ENCODE measurements around the gene IGSF1. TPM values are rescaled to one million over a fixed set of nuclear protein-coding genes. Genes with fewer than 3 reads are reported as not detected.
A peak's percentile ranks its signal among the peaks of the same experiment; 100 is the strongest.

Gene IGSF1
- total and polyA plus RNA-seq, 9 donors: 55.6 to 90.7 (median 75.1) TPM

DNA sequence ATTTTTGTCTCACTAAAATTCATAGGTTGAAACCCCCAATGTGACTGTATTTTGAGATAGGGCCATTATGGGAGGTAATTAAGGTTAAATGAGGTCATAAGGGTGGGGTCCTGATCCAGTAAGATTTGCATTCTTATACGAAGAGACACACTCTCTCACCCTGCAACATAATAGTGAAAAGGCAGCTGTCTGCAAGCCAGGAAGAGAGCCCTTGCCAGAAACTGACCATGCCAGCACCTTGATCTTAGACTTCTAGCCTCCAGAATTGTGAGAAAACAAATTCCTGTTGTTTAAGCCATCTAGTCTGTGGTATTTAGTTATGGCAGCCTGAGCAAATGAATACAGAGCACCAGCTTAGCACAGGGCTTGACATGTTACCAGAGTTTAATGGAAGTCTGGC, 17.5 kb upstream of the IGSF1 start:
- H3K9me3 ChIP-seq (replicated peaks; ENCODE audit: control insufficient read depth, low read depth, low read length): no peaks in the 10 kb centered on the region
- H3K4me3 ChIP-seq (ENCODE audit: low read length): no peak overlapping the region
- WGBS (ENCODE audit: insufficient coverage): no CpG with 5 or more reads among the region's 1 CpG
- no peaks in the 10 kb centered on the region for H3K36me3 ChIP-seq (ENCODE audit: control insufficient read depth, insufficient read depth, low read length)
- H3K27me3 ChIP-seq (ENCODE audit: control insufficient read depth, insufficient read depth, low read length): peaks cover 2% of the 10 kb centered on the region
- no peaks in the 10 kb centered on the region for H3K4me1 ChIP-seq (ENCODE audit: control insufficient read depth, insufficient read depth, low read length)
- DNase-seq: peak; percentile 7
- H3K27ac ChIP-seq (ENCODE audit: low read length): no peak overlapping the region

DNA sequence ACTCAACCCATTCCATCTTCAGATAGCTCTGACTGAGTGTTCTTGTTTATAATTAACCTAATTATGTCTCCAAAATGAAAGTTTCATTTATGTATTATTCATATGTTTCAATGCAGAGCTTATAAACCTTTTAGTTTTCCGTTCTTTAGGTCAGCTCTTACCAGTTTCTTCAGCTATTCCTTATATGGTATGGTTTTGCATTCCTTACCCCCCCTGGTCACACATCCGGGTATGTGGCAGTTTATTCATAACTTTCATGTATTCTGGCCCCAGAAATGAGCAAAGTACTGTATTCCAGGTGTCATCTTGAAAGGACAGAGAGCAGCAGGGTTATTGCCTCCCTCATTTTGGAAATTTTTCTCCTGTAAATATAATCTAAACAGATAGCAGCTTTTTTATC, 16.8 kb upstream of the IGSF1 start:
- H3K27ac ChIP-seq (ENCODE audit: low read length): no peak overlapping the region
- H3K4me1 ChIP-seq (ENCODE audit: control insufficient read depth, insufficient read depth, low read length): no peaks in the 10 kb centered on the region
- no peaks in the 10 kb centered on the region for H3K36me3 ChIP-seq (ENCODE audit: control insufficient read depth, insufficient read depth, low read length)
- no peak overlapping the region for H3K4me3 ChIP-seq (ENCODE audit: low read length)
- no peak for DNase-seq
- no CpG with 5 or more reads among the region's 2 CpGs for WGBS (ENCODE audit: insufficient coverage)
- no peaks in the 10 kb centered on the region for H3K9me3 ChIP-seq (replicated peaks; ENCODE audit: control insufficient read depth, low read depth, low read length)
- H3K27me3 ChIP-seq (ENCODE audit: control insufficient read depth, insufficient read depth, low read length): peaks cover 2% of the 10 kb centered on the region

DNA sequence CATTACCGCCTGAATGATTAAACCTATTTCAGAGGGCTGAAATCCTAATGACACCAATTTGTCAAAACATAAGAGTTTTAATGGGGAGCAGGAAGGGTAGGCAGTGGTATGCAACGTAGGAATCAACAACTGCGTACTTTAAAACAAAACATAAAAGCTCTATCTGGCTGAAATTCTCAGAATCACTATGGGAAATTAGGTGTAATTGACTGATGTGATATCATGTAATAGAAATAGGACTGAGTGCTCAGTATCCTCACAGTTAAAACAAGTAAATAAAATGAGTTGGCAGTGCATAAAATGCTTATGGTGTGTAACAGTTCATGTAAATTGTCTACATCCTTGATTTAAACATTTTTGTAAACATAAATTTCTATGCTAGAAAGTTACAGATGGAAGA, 13.6 kb upstream of the IGSF1 start:
- no peak for DNase-seq
- Histone ChIP-seq H3K9me3 (replicated peaks; ENCODE audit: control insufficient read depth, low read depth, low read length) (no peaks in the 10 kb centered on the region), H3K36me3 (ENCODE audit: control insufficient read depth, insufficient read depth, low read length) (no peaks in the 10 kb centered on the region), H3K27ac (ENCODE audit: low read length) (no peak overlapping the region), H3K4me1 (ENCODE audit: control insufficient read depth, insufficient read depth, low read length) (no peaks in the 10 kb centered on the region), H3K4me3 (ENCODE audit: low read length) (no peak overlapping the region), H3K27me3 (ENCODE audit: control insufficient read depth, insufficient read depth, low read length) (peaks cover 2% of the 10 kb centered on the region)
- no CpG with 5 or more reads among the region's 3 CpGs for WGBS (ENCODE audit: insufficient coverage)

DNA sequence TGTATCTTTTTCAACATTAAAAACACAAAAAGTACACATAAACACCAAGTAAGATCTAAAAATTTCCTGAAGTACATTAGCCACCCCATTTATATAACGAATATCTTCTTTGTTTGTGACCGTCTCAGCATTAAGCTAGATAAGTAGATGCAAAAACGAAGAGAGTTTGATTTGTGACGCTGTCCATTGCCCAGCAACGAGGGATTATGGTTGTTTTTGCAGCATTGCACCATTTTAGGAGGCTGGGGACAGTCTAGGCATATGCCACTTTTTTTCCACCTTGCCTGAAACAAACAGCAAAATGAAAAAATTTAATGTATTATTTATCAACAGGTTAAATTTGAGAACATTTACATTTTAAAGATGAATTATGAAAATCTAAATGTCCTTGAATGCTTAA, 12.0 kb upstream of the IGSF1 start:
- Histone ChIP-seq H3K36me3 (ENCODE audit: control insufficient read depth, insufficient read depth, low read length) (no peaks in the 10 kb centered on the region), H3K27ac (ENCODE audit: low read length) (no peak overlapping the region), H3K4me1 (ENCODE audit: control insufficient read depth, insufficient read depth, low read length) (peaks cover under 1% of the 10 kb centered on the region), H3K9me3 (replicated peaks; ENCODE audit: control insufficient read depth, low read depth, low read length) (no peaks in the 10 kb centered on the region), H3K4me3 (ENCODE audit: low read length) (no peak overlapping the region), H3K27me3 (ENCODE audit: control insufficient read depth, insufficient read depth, low read length) (peaks cover 2% of the 10 kb centered on the region)
- DNase-seq: no peak
- no CpG with 5 or more reads among the region's 5 CpGs for WGBS (ENCODE audit: insufficient coverage)

DNA sequence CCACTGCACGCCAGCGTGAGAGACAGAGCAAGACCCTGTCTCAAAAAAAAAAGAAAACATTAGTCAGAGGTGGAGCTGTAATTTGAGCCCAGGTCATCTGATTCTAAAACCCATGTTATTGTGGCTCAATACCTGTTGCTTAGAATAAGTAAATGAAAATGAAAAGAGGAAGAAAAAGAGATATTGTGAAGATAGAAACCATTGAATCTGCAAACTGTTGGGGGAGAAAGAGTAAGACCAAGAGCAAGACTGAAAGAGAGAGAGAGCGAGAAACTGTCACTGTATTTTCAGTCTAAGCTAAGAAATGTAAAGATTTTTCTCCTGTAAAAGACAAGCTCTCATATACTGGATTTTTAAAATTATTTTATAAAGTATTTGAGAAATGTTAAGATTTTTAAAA, 9.7 kb upstream of the IGSF1 start:
- no peak for DNase-seq
- H3K4me1 ChIP-seq (ENCODE audit: control insufficient read depth, insufficient read depth, low read length): peaks cover 2% of the 10 kb centered on the region
- no peak overlapping the region for H3K27ac ChIP-seq (ENCODE audit: low read length)
- no peak overlapping the region for H3K4me3 ChIP-seq (ENCODE audit: low read length)
- WGBS (ENCODE audit: insufficient coverage): 50% methylated on average over 2 of the region's 3 CpGs
- no peaks in the 10 kb centered on the region for H3K9me3 ChIP-seq (replicated peaks; ENCODE audit: control insufficient read depth, low read depth, low read length)
- peaks cover 6% of the 10 kb centered on the region for H3K27me3 ChIP-seq (ENCODE audit: control insufficient read depth, insufficient read depth, low read length)
- no peaks in the 10 kb centered on the region for H3K36me3 ChIP-seq (ENCODE audit: control insufficient read depth, insufficient read depth, low read length)

DNA sequence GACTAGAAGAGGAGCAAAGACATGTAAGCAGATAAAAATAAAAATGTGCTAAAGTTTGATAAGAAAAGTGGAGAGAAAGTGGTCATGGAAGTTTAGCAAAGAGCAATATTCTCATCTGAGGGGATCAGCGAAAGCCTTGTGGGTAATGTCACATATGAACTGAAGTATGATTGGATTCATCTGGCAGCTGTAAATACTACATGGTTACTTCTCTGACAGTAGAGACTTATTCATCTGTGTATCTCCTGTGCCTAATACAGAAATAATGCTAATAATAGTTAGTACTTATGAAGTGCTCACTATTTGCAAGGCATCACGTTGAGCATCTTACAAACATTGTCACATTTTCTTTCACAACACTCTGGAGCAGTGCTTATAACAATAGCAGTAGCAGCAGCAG, 8.9 kb upstream of the IGSF1 start:
- Histone ChIP-seq H3K4me3 (ENCODE audit: low read length) (no peak overlapping the region), H3K9me3 (replicated peaks; ENCODE audit: control insufficient read depth, low read depth, low read length) (no peaks in the 10 kb centered on the region), H3K27me3 (ENCODE audit: control insufficient read depth, insufficient read depth, low read length) (peaks cover 6% of the 10 kb centered on the region), H3K27ac (ENCODE audit: low read length) (no peak overlapping the region), H3K36me3 (ENCODE audit: control insufficient read depth, insufficient read depth, low read length) (no peaks in the 10 kb centered on the region), H3K4me1 (ENCODE audit: control insufficient read depth, insufficient read depth, low read length) (peaks cover 2% of the 10 kb centered on the region)
- DNase-seq: no peak
- no CpG with 5 or more reads among the region's 2 CpGs for WGBS (ENCODE audit: insufficient coverage)

DNA sequence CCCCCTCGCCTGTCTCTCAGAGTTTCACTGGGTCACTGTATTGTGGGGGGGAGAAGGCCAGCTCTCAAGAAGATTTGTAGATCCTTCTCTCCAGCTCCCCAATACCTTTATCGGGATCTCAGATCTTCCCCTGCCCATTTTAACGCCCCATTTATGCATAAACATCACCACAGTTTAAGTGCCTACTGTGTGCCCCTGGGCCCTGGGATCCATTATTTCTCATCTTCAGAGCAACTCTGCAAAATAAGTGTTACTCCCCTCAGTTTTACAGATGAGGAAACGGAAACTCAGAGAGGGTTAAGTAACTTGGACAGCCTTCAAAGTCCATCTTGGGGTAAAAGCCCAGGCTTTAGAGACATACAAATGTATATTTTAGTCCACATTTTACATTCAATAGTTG, 421 bp upstream of the IGSF1 start:
- Histone ChIP-seq H3K9me3 (replicated peaks; ENCODE audit: control insufficient read depth, low read depth, low read length) (no peaks in the 10 kb centered on the region), H3K36me3 (ENCODE audit: control insufficient read depth, insufficient read depth, low read length) (no peaks in the 10 kb centered on the region)
- WGBS (ENCODE audit: insufficient coverage): 27% methylated on average over 3 of the region's 4 CpGs

DNA sequence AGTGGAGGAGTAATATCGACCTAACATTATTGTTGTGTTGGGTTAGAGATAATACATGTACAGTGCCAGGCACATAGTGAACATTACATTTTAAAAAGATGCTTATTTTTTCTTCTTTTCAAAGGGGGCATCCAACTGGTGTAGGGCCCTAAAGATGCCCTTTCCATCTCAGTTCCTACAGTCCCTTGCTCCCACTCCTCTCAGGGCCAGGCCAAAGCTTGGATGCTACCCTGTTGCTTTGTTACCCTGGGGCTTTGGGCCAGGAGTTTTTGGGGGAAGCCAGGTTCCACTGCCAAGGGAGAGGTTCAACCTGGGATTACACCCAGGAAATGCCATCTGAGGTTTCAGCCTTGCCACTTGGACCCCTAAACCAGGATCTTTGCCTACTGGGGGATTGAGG, 918 bp downstream of the IGSF1 start:
- Histone ChIP-seq H3K27me3 (ENCODE audit: control insufficient read depth, insufficient read depth, low read length) (peaks cover 31% of the 10 kb centered on the region), H3K36me3 (ENCODE audit: control insufficient read depth, insufficient read depth, low read length) (no peaks in the 10 kb centered on the region), H3K27ac (ENCODE audit: low read length) (no peak overlapping the region), H3K4me3 (ENCODE audit: low read length) (peak overlapping the region; percentile 46), H3K9me3 (replicated peaks; ENCODE audit: control insufficient read depth, low read depth, low read length) (no peaks in the 10 kb centered on the region), H3K4me1 (ENCODE audit: control insufficient read depth, insufficient read depth, low read length) (peaks cover 6% of the 10 kb centered on the region)
- DNase-seq: no peak
- no CpG with 5 or more reads among the region's 1 CpG for WGBS (ENCODE audit: insufficient coverage)

More for the DNA sequence above, 421 bp upstream of the IGSF1 start:
- H3K27ac ChIP-seq (ENCODE audit: low read length): no peak overlapping the region
- H3K4me1 ChIP-seq (ENCODE audit: control insufficient read depth, insufficient read depth, low read length): peaks cover 6% of the 10 kb centered on the region
- H3K27me3 ChIP-seq (ENCODE audit: control insufficient read depth, insufficient read depth, low read length): peaks cover 32% of the 10 kb centered on the region
- peak overlapping the region; percentile 46 for H3K4me3 ChIP-seq (ENCODE audit: low read length)
- no peak for DNase-seq

DNA sequence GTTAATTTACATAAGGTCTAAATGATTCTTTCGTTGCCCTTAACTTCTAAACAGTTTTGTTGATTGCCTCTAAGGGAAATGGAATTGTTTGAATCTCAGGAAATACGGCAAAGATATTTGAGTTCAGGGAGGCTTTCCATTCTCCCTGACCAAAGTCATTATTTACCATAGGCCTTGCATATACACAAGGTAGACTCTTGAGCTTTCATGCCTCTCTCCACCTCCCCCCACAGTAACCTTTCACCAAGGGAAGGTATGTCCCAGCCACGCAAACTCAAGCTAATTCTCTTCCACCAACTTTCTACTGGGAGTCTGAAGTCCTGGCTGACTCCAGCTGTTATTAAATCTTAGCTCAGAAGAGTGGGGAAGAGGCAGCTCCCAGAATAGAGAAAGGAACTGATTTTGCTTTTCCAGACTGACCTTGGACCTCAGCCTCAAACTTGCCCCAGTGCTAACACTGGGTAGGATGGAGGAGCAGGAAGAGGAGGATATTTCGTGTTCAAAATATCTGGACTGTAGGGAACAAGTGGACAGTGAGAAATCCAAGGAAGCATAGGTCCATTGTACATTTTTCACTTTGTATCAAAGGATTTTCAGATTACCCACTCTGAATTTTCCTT, 1.4 kb downstream of the IGSF1 start:
- Histone ChIP-seq H3K27ac (ENCODE audit: low read length) (no peak overlapping the region), H3K9me3 (replicated peaks; ENCODE audit: control insufficient read depth, low read depth, low read length) (no peaks in the 10 kb centered on the region), H3K4me1 (ENCODE audit: control insufficient read depth, insufficient read depth, low read length) (peaks cover 6% of the 10 kb centered on the region), H3K36me3 (ENCODE audit: control insufficient read depth, insufficient read depth, low read length) (no peaks in the 10 kb centered on the region), H3K27me3 (ENCODE audit: control insufficient read depth, insufficient read depth, low read length) (peaks cover 30% of the 10 kb centered on the region), H3K4me3 (ENCODE audit: low read length) (no peak overlapping the region)
- DNase-seq: no peak
- 71% methylated on average over 1 of the region's 4 CpGs for WGBS (ENCODE audit: insufficient coverage)

DNA sequence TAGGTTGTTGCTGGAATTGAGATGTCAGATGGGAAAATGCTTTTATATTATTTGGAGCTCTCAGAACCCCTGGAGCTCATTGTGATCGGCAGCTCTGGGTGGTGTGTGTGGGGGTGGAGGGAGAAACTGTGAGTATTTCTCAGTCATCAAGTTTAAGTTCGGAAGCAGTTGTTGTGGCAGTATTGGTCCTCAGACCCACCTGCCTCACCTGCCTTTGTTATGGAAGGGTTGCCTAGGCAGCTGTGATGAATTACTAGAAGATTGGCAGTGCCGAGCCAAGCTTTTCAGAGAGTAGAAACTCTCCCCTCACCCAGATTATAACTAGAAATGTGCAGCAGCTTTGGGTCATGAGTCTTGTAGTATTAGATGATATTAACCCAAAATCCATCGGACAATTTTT, 9.5 kb downstream of the IGSF1 start:
- no peak for DNase-seq
- WGBS (ENCODE audit: insufficient coverage): 57% methylated on average over 2 of the region's 4 CpGs
- H3K27ac ChIP-seq (ENCODE audit: low read length): no peak overlapping the region
- H3K4me1 ChIP-seq (ENCODE audit: control insufficient read depth, insufficient read depth, low read length): no peaks in the 10 kb centered on the region
- H3K9me3 ChIP-seq (replicated peaks; ENCODE audit: control insufficient read depth, low read depth, low read length): no peaks in the 10 kb centered on the region
- H3K36me3 ChIP-seq (ENCODE audit: control insufficient read depth, insufficient read depth, low read length): peaks cover 6% of the 10 kb centered on the region
- peaks cover 46% of the 10 kb centered on the region for H3K27me3 ChIP-seq (ENCODE audit: control insufficient read depth, insufficient read depth, low read length)
- H3K4me3 ChIP-seq (ENCODE audit: low read length): no peak overlapping the region

DNA sequence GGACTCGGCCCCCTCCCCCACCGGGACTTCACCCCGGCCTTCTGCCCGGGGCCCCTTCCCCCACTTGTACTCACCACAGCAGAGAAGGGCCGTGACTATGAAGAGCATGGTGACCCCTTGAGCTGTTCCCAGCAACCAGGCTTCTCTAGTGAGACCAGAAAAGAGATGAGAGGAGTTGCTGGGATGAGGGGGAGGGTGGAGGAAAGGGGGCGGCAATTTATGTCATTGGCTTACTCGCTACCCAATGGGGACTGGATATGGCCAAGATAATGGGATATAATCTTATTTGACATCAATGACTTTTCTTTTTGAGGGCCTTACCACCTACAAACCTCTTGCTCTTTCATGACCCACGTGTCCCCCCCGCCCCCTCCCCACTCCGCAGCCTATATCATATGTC, 9.9 kb downstream of the IGSF1 start:
- H3K27me3 ChIP-seq (ENCODE audit: control insufficient read depth, insufficient read depth, low read length): peaks cover 49% of the 10 kb centered on the region
- 20% methylated on average over 1 of the region's 10 CpGs for WGBS (ENCODE audit: insufficient coverage)
- H3K4me3 ChIP-seq (ENCODE audit: low read length): no peak overlapping the region
- H3K9me3 ChIP-seq (replicated peaks; ENCODE audit: control insufficient read depth, low read depth, low read length): no peaks in the 10 kb centered on the region
- H3K4me1 ChIP-seq (ENCODE audit: control insufficient read depth, insufficient read depth, low read length): no peaks in the 10 kb centered on the region
- no peak overlapping the region for H3K27ac ChIP-seq (ENCODE audit: low read length)
- H3K36me3 ChIP-seq (ENCODE audit: control insufficient read depth, insufficient read depth, low read length): peaks cover 6% of the 10 kb centered on the region
- DNase-seq: no peak

All from muscle of leg (tissue), 11 donors.